ENCODE measurements around the gene PRR30. TPM values are rescaled to one million over a fixed set of nuclear protein-coding genes. Genes with fewer than 3 reads are reported as not detected.

PRR30 gene
- total RNA-seq, 1 experiment from 2014 or later = not detected

DNA sequence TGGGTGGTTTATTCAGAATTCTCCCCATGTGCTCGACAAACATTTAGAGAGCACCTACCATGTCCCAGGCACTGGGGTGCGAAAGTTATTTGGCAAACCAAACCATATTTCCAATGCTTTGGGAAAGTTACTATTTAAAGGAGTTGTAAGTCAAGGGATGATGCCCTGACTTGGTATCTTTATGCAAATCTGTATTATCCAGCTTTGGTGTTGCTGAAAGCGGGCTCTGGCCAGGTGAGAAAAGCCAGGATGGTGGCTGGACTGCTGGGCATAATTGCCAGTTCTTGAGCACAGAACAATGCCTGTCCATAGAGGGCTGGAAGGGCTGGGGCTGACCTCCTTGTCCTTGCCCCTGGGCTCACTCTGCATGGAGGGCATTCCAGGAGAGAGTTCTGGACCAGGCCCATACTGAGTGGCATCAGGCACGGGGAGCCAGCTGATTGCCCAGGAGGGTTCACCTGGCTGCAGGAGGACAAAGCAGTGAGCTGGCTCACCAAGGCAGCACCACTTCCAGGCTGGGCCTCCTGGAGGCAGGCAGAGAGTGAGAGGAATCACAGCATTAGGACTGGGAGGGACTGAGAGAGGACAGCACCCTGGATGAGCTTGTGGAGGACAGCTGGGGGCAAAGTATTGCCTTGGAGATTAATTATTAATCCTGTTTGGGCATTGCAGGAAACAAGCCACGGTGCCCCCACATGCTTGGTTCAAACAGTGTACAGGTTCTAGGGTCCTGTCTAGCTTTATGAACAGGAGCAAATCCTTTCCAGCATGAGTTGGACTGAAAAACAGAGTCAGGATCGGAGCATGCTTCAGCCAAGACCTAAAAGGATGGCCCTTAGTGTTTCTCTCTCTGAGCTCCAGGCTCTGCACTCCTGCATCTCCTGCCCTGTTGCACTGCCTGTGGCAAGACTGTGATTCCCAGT lies 45.5 kb downstream of the PRR30 start:
- intact Hi-C loops (cut with micrococcal nuclease; ENCODE audit: unreplicated experiment) = loop anchor here (10.0 kb wide), 1 partner anchor 191 kb away; the partner anchor contains the start of gene TRIM54
- DNase-seq = peak in 1 of 2 experiments; percentile 27
- Mint-ChIP-seq H3K36me3 (ENCODE audit: insufficient read depth, unreplicated experiment) (no peaks in the 10 kb centered on the region), H3K27me3 (ENCODE audit: insufficient read depth, unreplicated experiment) (no peaks in the 10 kb centered on the region), H3K9me3 (ENCODE audit: unreplicated experiment) (no peaks in the 10 kb centered on the region), H3K27ac (ENCODE audit: unreplicated experiment) (no peak overlapping the region), H3K4me3 (ENCODE audit: unreplicated experiment) (no peak overlapping the region), H3K4me1 (ENCODE audit: low read depth, unreplicated experiment) (peaks cover 11% of the 10 kb centered on the region)
- TF ChIP-seq, protein P1, sequence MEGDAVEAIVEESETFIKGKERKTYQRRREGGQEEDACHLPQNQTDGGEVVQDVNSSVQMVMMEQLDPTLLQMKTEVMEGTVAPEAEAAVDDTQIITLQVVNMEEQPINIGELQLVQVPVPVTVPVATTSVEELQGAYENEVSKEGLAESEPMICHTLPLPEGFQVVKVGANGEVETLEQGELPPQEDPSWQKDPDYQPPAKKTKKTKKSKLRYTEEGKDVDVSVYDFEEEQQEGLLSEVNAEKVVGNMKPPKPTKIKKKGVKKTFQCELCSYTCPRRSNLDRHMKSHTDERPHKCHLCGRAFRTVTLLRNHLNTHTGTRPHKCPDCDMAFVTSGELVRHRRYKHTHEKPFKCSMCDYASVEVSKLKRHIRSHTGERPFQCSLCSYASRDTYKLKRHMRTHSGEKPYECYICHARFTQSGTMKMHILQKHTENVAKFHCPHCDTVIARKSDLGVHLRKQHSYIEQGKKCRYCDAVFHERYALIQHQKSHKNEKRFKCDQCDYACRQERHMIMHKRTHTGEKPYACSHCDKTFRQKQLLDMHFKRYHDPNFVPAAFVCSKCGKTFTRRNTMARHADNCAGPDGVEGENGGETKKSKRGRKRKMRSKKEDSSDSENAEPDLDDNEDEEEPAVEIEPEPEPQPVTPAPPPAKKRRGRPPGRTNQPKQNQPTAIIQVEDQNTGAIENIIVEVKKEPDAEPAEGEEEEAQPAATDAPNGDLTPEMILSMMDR (IDR thresholded peaks at IDR 0.05; ENCODE audit: insufficient read depth in 1 of 2, low read depth in 1 of 2, low read length in 1 of 2, severe bottlenecking in 1 of 2, unreplicated experiment in 1 of 2) = no peak
- CTCF ChIA-PET = interaction anchor here (0.6 to 1.6 kb wide), 6 partner anchors 13 to 186 kb away, joined by 3 to 8 read pairs (median 4); partner anchors contain the start of gene SLC30A3
- no TSS peak for BruUV-seq (replicated peaks)
- POLR2A ChIA-PET = no interaction called here
- Histone ChIP-seq H3K27me3 (replicated peaks; ENCODE audit: control insufficient read depth, insufficient read depth, low read length) (no peaks in the 10 kb centered on the region), H3K36me3 (ENCODE audit: control insufficient read depth, insufficient read depth, low read length) (no peaks in the 10 kb centered on the region), H3K4me3 (ENCODE audit: low read depth, low read length) (no peak overlapping the region), H3K4me1 (peaks cover 30% of the 10 kb centered on the region), H3K9me3 (no peaks in the 10 kb centered on the region)

DNA sequence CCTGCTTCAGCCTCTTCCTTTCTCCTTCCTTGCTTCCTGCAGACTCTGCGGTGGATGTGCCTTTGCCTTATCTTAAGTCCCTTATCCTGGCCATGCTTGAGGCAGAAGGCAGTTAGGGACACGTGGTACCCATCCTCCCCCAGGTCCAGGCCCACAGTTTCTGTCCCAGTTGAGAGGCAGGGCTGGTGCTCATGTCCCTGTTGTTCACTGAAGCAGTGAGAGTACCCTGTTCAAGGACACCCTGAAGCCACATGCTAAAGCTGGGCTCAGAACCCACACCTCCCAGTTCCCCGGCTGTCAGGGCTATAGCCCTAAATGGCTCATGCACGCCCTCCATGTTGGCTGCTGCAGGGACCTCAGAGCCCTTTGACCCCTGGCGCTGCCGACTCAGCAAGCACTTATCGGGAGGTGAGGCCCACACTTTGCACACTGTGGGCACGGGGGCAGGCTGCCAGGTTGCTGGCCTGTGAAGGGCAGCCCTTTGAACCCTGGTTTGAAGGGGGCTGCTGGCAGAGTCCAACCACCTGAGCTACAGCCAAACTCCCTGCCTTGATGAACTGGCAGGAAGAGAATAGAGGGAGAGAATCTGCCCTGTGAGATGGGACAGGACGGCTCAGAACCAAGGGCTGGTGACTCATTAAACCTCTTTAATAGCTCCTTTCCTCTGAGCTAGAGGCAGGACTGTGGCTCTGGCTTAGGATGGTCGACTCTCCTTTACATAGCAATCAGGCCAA lies 46.3 kb downstream of the PRR30 start:
- no peaks in the 10 kb centered on the region for H3K36me3 ChIP-seq (ENCODE audit: control insufficient read depth, insufficient read depth, low read length)
- no peaks in the 10 kb centered on the region for H3K9me3 ChIP-seq
- H3K36me3 Mint-ChIP-seq (ENCODE audit: insufficient read depth, unreplicated experiment) = no peaks in the 10 kb centered on the region
- H3K4me3 ChIP-seq (ENCODE audit: low read depth, low read length) = no peak overlapping the region
- intact Hi-C loops (cut with micrococcal nuclease; ENCODE audit: unreplicated experiment) = loop anchor here (10.0 kb wide), 1 partner anchor 192 kb away; the partner anchor contains the start of gene TRIM54
- H3K4me1 ChIP-seq = peaks cover 30% of the 10 kb centered on the region
- POLR2A ChIA-PET = no interaction called here
- BruUV-seq (replicated peaks) = no TSS peak
- no peak overlapping the region for H3K27ac Mint-ChIP-seq (ENCODE audit: unreplicated experiment)
- no peaks in the 10 kb centered on the region for H3K27me3 Mint-ChIP-seq (ENCODE audit: insufficient read depth, unreplicated experiment)
- peaks cover 11% of the 10 kb centered on the region for H3K4me1 Mint-ChIP-seq (ENCODE audit: low read depth, unreplicated experiment)
- H3K27me3 ChIP-seq (replicated peaks; ENCODE audit: control insufficient read depth, insufficient read depth, low read length) = no peaks in the 10 kb centered on the region
- CTCF ChIA-PET = interaction anchor here (1.6 kb wide), 1 partner anchor 99 kb away, joined by 6 read pairs; no protein-coding TSS in a partner anchor
- TF ChIP-seq, protein P1 (IDR thresholded peaks at IDR 0.05; ENCODE audit: insufficient read depth in 1 of 2, low read depth in 1 of 2, low read length in 1 of 2, severe bottlenecking in 1 of 2, unreplicated experiment in 1 of 2) = no peak
- H3K9me3 Mint-ChIP-seq (ENCODE audit: unreplicated experiment) = no peaks in the 10 kb centered on the region
- DNase-seq = no peak
- no peak overlapping the region for H3K4me3 Mint-ChIP-seq (ENCODE audit: unreplicated experiment)
